Osteocyte (in vitro differentiated cells): ENCODE results near the gene TENM3. TPM values are rescaled to one million over a fixed set of nuclear protein-coding genes. Genes with fewer than 3 reads are reported as not detected.

Experiments used
- DNase-seq: peaks from one replicate; pipeline ENCODE4 v3.0.0; 2021; ENCODE audit warnings: mixed read lengths; ENCODE audit not compliant: unreplicated experiment; ENCODE audit errors: extremely low spot score
- H3K27ac Mint-ChIP-seq: one replicate; pipeline ENCODE4 v1.8.0; 2021; ENCODE audit warnings: mild to moderate bottlenecking, mixed read lengths; ENCODE audit not compliant: unreplicated experiment
- H3K27me3 Mint-ChIP-seq: one replicate; pipeline ENCODE4 v1.8.0; 2021; ENCODE audit warnings: mixed read lengths; ENCODE audit not compliant: unreplicated experiment
- H3K36me3 Mint-ChIP-seq: one replicate; pipeline ENCODE4 v1.8.0; 2021; ENCODE audit warnings: mixed read lengths; ENCODE audit not compliant: unreplicated experiment
- H3K4me1 Mint-ChIP-seq: one replicate; pipeline ENCODE4 v1.8.0; 2021; ENCODE audit warnings: mixed read lengths; ENCODE audit not compliant: unreplicated experiment
- H3K4me3 Mint-ChIP-seq: one replicate; pipeline ENCODE4 v1.8.0; 2021; ENCODE audit warnings: mild to moderate bottlenecking, moderate library complexity, mixed read lengths; ENCODE audit not compliant: unreplicated experiment
- H3K9me3 Mint-ChIP-seq: one replicate; pipeline ENCODE4 v1.8.0; 2021; ENCODE audit warnings: mixed read lengths; ENCODE audit not compliant: unreplicated experiment
- total RNA-seq: library from RNA; stranded (reverse); gene quantifications from 2 replicates; pipeline ENCODE4 v1.2.1, GENCODE V29; 2021
- TF ChIP-seq, protein P1 (sequence below): fragments of 200-600 bp; sonication (generic); IDR thresholded peaks from 2 replicates; pipeline ENCODE4 v1.5.0; 2021; ENCODE audit warnings: antibody characterized with exemption, mild to moderate bottlenecking, moderate library complexity

The TENM3 gene
- total RNA-seq, 1 donor from 2014 or later, result 78.3 TPM

DNA sequence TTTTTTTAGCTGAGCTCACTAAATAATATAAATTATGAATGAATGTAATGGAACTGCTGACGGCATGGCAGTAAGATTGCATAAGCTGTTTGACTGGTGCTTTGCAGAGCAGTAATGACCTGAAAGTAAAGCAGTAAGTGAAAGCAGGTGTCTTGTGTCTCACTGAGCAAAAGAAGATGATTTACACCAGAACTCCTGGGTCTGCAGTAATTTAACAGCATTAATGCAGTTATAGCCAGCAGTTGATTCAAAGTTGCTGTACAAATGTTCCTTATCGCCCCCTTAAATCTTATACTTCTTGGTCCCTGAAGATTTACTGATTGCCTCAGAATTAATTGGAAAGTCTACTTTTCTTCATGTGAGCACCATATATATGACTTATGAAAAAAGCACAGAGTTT, 486.3 kb downstream of the TENM3 start:
- H3K4me3 Mint-ChIP-seq, result no peak overlapping the region
- no peak overlapping the region for H3K27ac Mint-ChIP-seq
- no peaks in the 10 kb centered on the region for H3K9me3 Mint-ChIP-seq
- peaks cover 28% of the 10 kb centered on the region for H3K36me3 Mint-ChIP-seq
- TF ChIP-seq, protein P1, sequence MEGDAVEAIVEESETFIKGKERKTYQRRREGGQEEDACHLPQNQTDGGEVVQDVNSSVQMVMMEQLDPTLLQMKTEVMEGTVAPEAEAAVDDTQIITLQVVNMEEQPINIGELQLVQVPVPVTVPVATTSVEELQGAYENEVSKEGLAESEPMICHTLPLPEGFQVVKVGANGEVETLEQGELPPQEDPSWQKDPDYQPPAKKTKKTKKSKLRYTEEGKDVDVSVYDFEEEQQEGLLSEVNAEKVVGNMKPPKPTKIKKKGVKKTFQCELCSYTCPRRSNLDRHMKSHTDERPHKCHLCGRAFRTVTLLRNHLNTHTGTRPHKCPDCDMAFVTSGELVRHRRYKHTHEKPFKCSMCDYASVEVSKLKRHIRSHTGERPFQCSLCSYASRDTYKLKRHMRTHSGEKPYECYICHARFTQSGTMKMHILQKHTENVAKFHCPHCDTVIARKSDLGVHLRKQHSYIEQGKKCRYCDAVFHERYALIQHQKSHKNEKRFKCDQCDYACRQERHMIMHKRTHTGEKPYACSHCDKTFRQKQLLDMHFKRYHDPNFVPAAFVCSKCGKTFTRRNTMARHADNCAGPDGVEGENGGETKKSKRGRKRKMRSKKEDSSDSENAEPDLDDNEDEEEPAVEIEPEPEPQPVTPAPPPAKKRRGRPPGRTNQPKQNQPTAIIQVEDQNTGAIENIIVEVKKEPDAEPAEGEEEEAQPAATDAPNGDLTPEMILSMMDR, result no peak
- no peak for DNase-seq
- H3K4me1 Mint-ChIP-seq, result peaks cover 6% of the 10 kb centered on the region
- no peaks in the 10 kb centered on the region for H3K27me3 Mint-ChIP-seq

DNA sequence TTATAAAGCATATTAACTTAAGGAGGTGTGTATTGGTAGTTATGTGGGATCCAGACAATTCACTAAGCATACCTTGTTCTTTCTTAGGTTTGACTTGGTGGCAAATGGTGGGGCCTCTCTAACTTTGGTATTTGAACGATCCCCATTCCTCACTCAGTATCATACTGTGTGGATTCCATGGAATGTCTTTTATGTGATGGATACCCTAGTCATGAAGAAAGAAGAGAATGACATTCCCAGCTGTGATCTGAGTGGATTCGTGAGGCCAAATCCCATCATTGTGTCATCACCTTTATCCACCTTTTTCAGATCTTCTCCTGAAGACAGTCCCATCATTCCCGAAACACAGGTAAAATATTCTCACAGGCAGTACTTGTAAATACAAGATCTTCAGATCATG, 487.6 kb downstream of the TENM3 start:
- Mint-ChIP-seq H3K4me1 (no peaks in the 10 kb centered on the region), H3K27ac (no peak overlapping the region), H3K9me3 (no peaks in the 10 kb centered on the region), H3K4me3 (no peak overlapping the region), H3K36me3 (peaks cover 30% of the 10 kb centered on the region), H3K27me3 (no peaks in the 10 kb centered on the region)
- DNase-seq, result no peak
- TF ChIP-seq, protein P1, result no peak

DNA sequence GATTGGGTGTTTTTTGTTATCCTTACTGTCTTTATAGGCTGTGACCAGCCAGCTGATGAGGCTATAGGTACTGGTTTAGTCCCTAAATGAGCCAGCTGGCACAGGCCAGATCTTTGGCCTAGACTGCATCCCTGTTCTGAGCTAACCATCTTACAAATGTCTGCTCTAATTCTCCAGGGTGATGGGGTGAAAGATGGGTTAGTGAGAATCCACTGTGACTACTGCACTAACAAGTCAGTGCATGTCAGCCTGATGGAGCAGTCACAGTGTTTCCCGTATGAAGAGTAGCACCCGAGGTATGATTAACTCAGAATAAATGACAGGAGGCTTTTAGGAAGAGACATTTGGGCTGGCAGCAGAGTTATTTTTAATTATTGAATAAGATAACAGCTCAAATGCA, 493.0 kb downstream of the TENM3 start:
- no peak for DNase-seq
- Mint-ChIP-seq H3K27me3 (no peaks in the 10 kb centered on the region), H3K27ac (no peak overlapping the region), H3K9me3 (no peaks in the 10 kb centered on the region), H3K4me1 (no peaks in the 10 kb centered on the region), H3K4me3 (no peak overlapping the region), H3K36me3 (peaks cover 26% of the 10 kb centered on the region)
- TF ChIP-seq, protein P1, result no peak

DNA sequence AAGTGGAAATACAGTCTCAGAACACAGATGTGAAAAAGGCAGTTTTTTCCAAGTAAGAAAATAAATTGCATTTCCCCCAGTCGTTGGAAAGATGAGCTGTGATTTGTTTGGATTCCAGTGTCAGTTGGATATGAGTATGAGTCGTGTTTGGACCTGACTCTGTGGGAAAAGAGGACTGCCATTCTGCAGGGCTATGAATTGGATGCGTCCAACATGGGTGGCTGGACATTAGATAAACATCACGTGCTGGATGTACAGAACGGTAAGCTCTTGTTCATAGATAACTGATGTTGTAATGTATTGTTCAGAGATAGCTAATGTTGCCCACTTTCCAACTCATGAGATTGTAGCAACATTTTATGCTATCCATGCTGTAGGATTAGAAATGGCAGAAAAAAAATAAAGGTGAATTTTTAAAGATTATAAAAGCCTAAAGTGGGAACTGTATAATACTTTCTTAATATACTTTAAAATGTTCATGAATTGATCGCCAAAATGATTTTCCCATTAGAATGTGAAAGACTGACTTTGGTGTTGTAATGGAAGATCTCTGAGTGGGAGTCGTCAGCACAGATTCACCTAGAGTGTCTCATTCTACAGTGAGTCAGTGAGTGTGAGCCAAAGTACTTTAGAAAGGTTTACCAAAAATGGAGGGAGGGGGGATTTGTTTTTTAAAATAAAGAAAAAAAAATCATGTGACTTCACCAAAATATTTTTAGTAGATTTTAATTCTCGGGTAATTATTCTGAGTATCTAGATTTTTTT, 495.3 kb downstream of the TENM3 start:
- Mint-ChIP-seq H3K36me3 (peaks cover 25% of the 10 kb centered on the region), H3K27me3 (no peaks in the 10 kb centered on the region), H3K9me3 (no peaks in the 10 kb centered on the region), H3K27ac (no peak overlapping the region), H3K4me3 (no peak overlapping the region), H3K4me1 (no peaks in the 10 kb centered on the region)
- TF ChIP-seq, protein P1, result no peak
- no peak for DNase-seq

DNA sequence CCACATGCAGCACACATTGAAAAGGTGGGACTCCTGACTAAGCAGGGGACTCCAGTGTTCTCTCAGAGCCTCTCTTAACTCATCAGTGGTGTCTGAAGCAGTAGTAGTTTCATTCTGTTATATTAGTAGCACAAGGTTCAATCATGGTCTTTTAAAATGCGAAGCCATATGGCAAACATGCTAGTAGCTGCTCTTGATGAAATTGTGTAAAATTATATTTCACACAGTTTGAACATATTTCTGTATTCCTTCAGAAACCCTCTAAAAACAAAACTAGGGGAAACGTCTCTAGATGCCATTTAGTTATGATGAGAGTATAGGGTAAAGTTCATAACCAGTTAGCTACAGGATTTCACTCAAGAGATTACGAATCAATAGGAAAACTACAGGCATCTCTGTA, 497.1 kb downstream of the TENM3 start:
- Mint-ChIP-seq H3K4me1 (peaks cover 4% of the 10 kb centered on the region), H3K9me3 (no peaks in the 10 kb centered on the region), H3K4me3 (no peak overlapping the region), H3K27me3 (no peaks in the 10 kb centered on the region), H3K27ac (no peak overlapping the region), H3K36me3 (peaks cover 21% of the 10 kb centered on the region)
- TF ChIP-seq, protein P1, result no peak
- DNase-seq, result no peak
